Endothelial cell of umbilical vein (primary cell): Measurements from ENCODE around the gene ALDH2. TPM values are rescaled to one million over a fixed set of nuclear protein-coding genes. Genes with fewer than 3 reads are reported as not detected.

Source experiments
- BruUV-seq: library from RNA; stranded (reverse); fragments of 400-500 nt; replicated peaks from 2 replicates; lab custom pipeline; 2021; lab: Mats Ljungman, UMichigan
- CTCF ChIA-PET: fragments of 300-600, 350-600 bp; sonication (Branson Sonifier 250); formaldehyde crosslinking; loops from one replicate; lab custom pipeline; 2021; ENCODE audit warnings: antibody characterized with exemption, inconsistent platforms; lab: Charles Lee
- POLR2A ChIA-PET: fragments of 300-600, 350-600 bp; sonication (Branson Sonifier 250); formaldehyde crosslinking; loops from one replicate; lab custom pipeline; 2021; ENCODE audit warnings: antibody characterized with exemption, inconsistent platforms; lab: Charles Lee
- DNase-seq: peaks from one replicate; pipeline ENCODE4 v3.0.0-alpha.2; 2011; ENCODE audit warnings: low read depth, low spot score
- FAIRE-seq: peaks from 2 replicates; lab custom pipeline; 2011; peaks lifted over from hg19 to GRCh38; lab: Jason Lieb, UNC
- H2AFZ ChIP-seq: 2 replicates; pipeline ENCODE4 v1.6.0; 2012; ENCODE audit warnings: low read depth, low read length, control low read depth, inconsistent platforms
- H3K27ac ChIP-seq: 2 replicates; pipeline ENCODE4 v1.5.1; 2011; ENCODE audit warnings: low read depth, mild to moderate bottlenecking, control low read depth, low read length, moderate library complexity; ENCODE audit not compliant: insufficient read depth
- H3K27me3 ChIP-seq, 2 experiments: 2 replicates each; pipeline versions ENCODE4 v1.6.0 to v1.6.1; 2011; ENCODE audit warnings: low read length in 2 of 2, mixed read lengths in 1 of 2; ENCODE audit not compliant: control insufficient read depth in 2 of 2, insufficient read depth in 2 of 2
- H3K36me3 ChIP-seq, 2 experiments: 2 replicates in 1 of 2; 3 replicates in 1 of 2; pipeline ENCODE4 v1.5.1; 2011; ENCODE audit warnings: low read length in 2 of 2, mild to moderate bottlenecking in 1 of 2, moderate library complexity in 1 of 2; ENCODE audit not compliant: control insufficient read depth in 2 of 2, insufficient read depth in 2 of 2; ENCODE audit errors: extremely low read depth in 1 of 2
- H3K4me1 ChIP-seq: 3 replicates; pipeline ENCODE4 v1.5.1; 2011; ENCODE audit warnings: mild to moderate bottlenecking, low read length; ENCODE audit not compliant: control insufficient read depth, insufficient read depth; ENCODE audit errors: extremely low read depth
- H3K4me2 ChIP-seq: 2 replicates; pipeline ENCODE4 v1.6.1; 2011; ENCODE audit warnings: low read length, control low read depth, mixed read lengths; ENCODE audit not compliant: insufficient read depth
- H3K4me3 ChIP-seq, 3 experiments: fragments of 200-600 bp in 1 of 3; sonication (generic), shearing (Covaris generic) in 1 of 3; replicated peaks in 1 of 3; 2 replicates each; pipeline ENCODE4 v1.5.1; 2011 to 2016; ENCODE audit warnings: control low read depth in 3 of 3, low read length in 3 of 3, mild to moderate bottlenecking in 2 of 3, inconsistent platforms in 1 of 3, low read depth in 1 of 3, moderate library complexity in 1 of 3; ENCODE audit not compliant: insufficient read depth in 1 of 3
- H3K79me2 ChIP-seq: 2 replicates; pipeline ENCODE4 v1.6.0; 2012; ENCODE audit warnings: low read length, inconsistent platforms; ENCODE audit not compliant: control insufficient read depth, insufficient read depth
- H3K9ac ChIP-seq: replicated peaks from 2 replicates; pipeline ENCODE3; 2011; ENCODE audit warnings: low read length, control low read depth; ENCODE audit not compliant: insufficient read depth; ENCODE audit errors: extremely low read depth
- H3K9me1 ChIP-seq: replicated peaks from 3 replicates; pipeline ENCODE4 v1.6.0; 2011; ENCODE audit warnings: mild to moderate bottlenecking, low read length; ENCODE audit not compliant: control insufficient read depth, insufficient read depth; ENCODE audit errors: extremely low read depth
- H3K9me3 ChIP-seq: replicated peaks from 2 replicates; pipeline ENCODE4 v1.5.1; 2012; ENCODE audit warnings: low read length, inconsistent platforms; ENCODE audit not compliant: control insufficient read depth, insufficient read depth
- H4K20me1 ChIP-seq: replicated peaks from 2 replicates; pipeline ENCODE3; 2011; ENCODE audit warnings: mild to moderate bottlenecking, low read length; ENCODE audit not compliant: control insufficient read depth, insufficient read depth; ENCODE audit errors: extremely low read depth
- EZH2 ChIP-seq: IDR thresholded peaks from 2 replicates; pipeline ENCODE4 v1.6.1; 2012; ENCODE audit warnings: borderline replicate concordance, low read depth, mild to moderate bottlenecking, moderate library complexity, low read length, inconsistent platforms; ENCODE audit not compliant: severe bottlenecking
- FOS ChIP-seq: IDR thresholded peaks from 2 replicates; pipeline ENCODE4 v1.6.1; 2011; ENCODE audit warnings: mild to moderate bottlenecking, low read length, moderate library complexity, borderline replicate concordance; ENCODE audit not compliant: insufficient read depth
- GATA2 ChIP-seq: IDR thresholded peaks from 2 replicates; pipeline ENCODE4 v1.7.0; 2011; ENCODE audit warnings: low read depth, mild to moderate bottlenecking, moderate library complexity, mixed read lengths, low read length; ENCODE audit not compliant: insufficient read length, insufficient read depth
- JUN ChIP-seq: IDR thresholded peaks from 2 replicates; pipeline ENCODE4 v1.6.1; 2011; ENCODE audit warnings: borderline replicate concordance, low read depth; ENCODE audit not compliant: insufficient read length, insufficient read depth
- MYC ChIP-seq: IDR thresholded peaks from one replicate; pipeline ENCODE4 v1.6.1; 2011; ENCODE audit warnings: mild to moderate bottlenecking, low read depth, low read length
- POLR2A ChIP-seq: IDR thresholded peaks from 2 replicates; pipeline ENCODE4 v1.6.1; 2012; ENCODE audit warnings: low read depth, mild to moderate bottlenecking, control low read depth, low read length
- POLR2AphosphoS5 ChIP-seq: IDR thresholded peaks from 2 replicates; pipeline ENCODE4 v1.6.1; 2012; ENCODE audit warnings: low read depth, mild to moderate bottlenecking, control low read depth, low read length, moderate library complexity; ENCODE audit not compliant: insufficient read depth
- dilution Hi-C: fragments of 300-500 bp; cut with MboI; formaldehyde crosslinking; loops from one replicate; pipeline ENCODE4 v1.15.0; 2019; ENCODE audit warnings: low sequenced_read_pairs; ENCODE audit not compliant: extremely low pct_ligation_motif_present
- intact Hi-C: fragments of 100-400 bp; cut with micrococcal nuclease; formaldehyde crosslinking; loops from one replicate; pipeline ENCODE4 v1.10.0; 2022
- polyA plus RNA-seq, 4 experiments: library from polyadenylated mRNA; depleted of rRNA in 3 of 4; stranded (reverse) in 3 of 4; unstranded in 1 of 4; fragments of >200 nt; gene quantifications; 2 replicates each; pipeline versions ENCODE4 v1.2.1 to v1.2.3, GENCODE V29; 2011 to 2012; ENCODE audit warnings: missing spikeins in 1 of 4
- total RNA-seq: library from RNA; stranded (reverse); gene quantifications from 2 replicates; pipeline ENCODE4 v1.2.3, GENCODE V29; 2021
- TF ChIP-seq, protein P1 (sequence below), 2 donors: IDR thresholded peaks; 1 replicate in 1 of 2; 2 replicates in 1 of 2; pipeline ENCODE4 v1.5.1; 2011; ENCODE audit warnings: low read length in 2 of 2, mild to moderate bottlenecking in 2 of 2, moderate library complexity in 2 of 2, control low read depth in 1 of 2, inconsistent platforms in 1 of 2, low read depth in 1 of 2; ENCODE audit not compliant: insufficient read depth in 1 of 2; ENCODE audit errors: extremely low read depth in 1 of 2
- TF ChIP-seq, protein P2 (sequence below): IDR thresholded peaks from 2 replicates; pipeline ENCODE4 v1.6.1; 2011; ENCODE audit not compliant: insufficient read depth, insufficient read length

Gene ALDH2
- total and polyA plus RNA-seq, 2 donors (not counting 3 experiments of a cell fraction or from before 2014, with no cell fraction given): 69.5 to 86.5 TPM

DNA sequence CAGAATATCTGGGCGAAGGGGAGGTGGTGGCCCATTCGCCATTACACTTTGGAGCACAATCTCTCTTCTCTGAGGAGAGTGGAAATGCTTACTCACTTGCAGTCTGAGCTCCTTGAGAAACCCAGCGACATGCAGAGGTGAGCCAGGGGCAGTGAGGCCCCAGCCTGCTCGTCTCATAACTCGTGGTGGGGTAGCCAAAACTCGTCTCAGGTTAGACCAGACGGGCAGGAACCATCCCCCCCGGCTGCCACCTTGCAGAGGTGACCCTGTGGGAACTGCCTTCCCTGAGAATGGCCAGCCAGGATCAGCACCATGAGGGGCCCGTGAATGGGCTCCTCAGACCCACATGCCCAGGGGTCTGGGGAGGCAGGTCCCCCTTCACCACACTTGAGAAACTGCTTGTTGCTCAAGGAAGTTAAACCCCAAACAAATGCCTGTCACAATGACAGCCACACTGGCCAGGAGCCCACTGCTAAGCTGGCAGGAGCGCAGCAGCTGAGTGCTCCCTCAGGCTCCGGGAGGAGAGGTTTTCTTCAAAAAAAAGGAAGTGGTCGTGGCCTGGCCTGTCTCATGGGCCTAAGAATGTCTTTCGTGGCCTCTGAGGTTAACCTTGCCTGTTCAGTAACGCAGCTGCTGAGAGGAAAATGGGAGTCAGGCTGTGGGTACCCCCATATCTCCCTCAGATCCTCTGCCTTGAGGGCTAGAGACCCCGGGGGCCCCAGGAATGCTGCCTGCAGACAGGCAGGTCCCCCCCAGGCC is 9.2 kb upstream of the ALDH2 start:
- Histone ChIP-seq H3K79me2 (no peaks in the 10 kb centered on the region), H3K27me3 (peaks cover 0 to under 1% of the 10 kb centered on the region in 2 experiments), H2AFZ (no peak overlapping the region), H3K27ac (no peak overlapping the region), H3K36me3 (peaks cover 0 to 4% of the 10 kb centered on the region in 2 experiments), H3K4me3 (no peak overlapping the region), H4K20me1 (no peaks in the 10 kb centered on the region), H3K9me3 (no peaks in the 10 kb centered on the region), H3K4me1 (no peaks in the 10 kb centered on the region), H3K4me2 (no peak overlapping the region), H3K9me1 (no peaks in the 10 kb centered on the region), H3K9ac (no peak overlapping the region)
- BruUV-seq: no TSS peak
- FAIRE-seq (no peak), DNase-seq (no peak)
- TF ChIP-seq EZH2 (no peak), GATA2 (no peak), MYC (no peak), POLR2A (no peak), FOS (no peak), JUN (no peak), POLR2AphosphoS5 (no peak)
- TF ChIP-seq, protein P1, sequence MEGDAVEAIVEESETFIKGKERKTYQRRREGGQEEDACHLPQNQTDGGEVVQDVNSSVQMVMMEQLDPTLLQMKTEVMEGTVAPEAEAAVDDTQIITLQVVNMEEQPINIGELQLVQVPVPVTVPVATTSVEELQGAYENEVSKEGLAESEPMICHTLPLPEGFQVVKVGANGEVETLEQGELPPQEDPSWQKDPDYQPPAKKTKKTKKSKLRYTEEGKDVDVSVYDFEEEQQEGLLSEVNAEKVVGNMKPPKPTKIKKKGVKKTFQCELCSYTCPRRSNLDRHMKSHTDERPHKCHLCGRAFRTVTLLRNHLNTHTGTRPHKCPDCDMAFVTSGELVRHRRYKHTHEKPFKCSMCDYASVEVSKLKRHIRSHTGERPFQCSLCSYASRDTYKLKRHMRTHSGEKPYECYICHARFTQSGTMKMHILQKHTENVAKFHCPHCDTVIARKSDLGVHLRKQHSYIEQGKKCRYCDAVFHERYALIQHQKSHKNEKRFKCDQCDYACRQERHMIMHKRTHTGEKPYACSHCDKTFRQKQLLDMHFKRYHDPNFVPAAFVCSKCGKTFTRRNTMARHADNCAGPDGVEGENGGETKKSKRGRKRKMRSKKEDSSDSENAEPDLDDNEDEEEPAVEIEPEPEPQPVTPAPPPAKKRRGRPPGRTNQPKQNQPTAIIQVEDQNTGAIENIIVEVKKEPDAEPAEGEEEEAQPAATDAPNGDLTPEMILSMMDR (IDR thresholded peaks at IDR 0.05; ENCODE audit: extremely low read depth in 1 of 2, insufficient read depth in 1 of 2, low read depth in 1 of 2, low read length in 2 of 2): no peak
- TF ChIP-seq, protein P2, sequence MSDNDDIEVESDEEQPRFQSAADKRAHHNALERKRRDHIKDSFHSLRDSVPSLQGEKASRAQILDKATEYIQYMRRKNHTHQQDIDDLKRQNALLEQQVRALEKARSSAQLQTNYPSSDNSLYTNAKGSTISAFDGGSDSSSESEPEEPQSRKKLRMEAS: no peak
- CTCF ChIA-PET: interaction anchor here (1.0 to 7.2 kb wide), 2 partner anchors 28 to 57 kb away, joined by 3 to 262 read pairs; no protein-coding TSS in a partner anchor
- POLR2A ChIA-PET: no interaction called here
- dilution Hi-C loops (no loop called here), intact Hi-C loops (no loop called here)
